ENCODE measurements around the gene MARVELD2.

- TF ChIP-seq CTCF (IDR thresholded peaks at IDR 0.05) (no peak), POLR2A (IDR thresholded peaks at IDR 0.05) (no peak), EP300 (IDR thresholded peaks at IDR 0.05) (no peak)
Observed at GRCh38 chr5:69450116-69450515, 35.2 kb downstream of the MARVELD2 start.
